GM21786 (cell line): ENCODE data around the gene TAX1BP1.
"Not testable (repeated sequence)": the region's sequence is repeated elsewhere in the genome, so short reads cannot be mapped to it uniquely, and the experiment has no call there.

Experiments used
- ATAC-seq: cut with Tn5 transposase; IDR thresholded peaks from one replicate; pipeline ENCODE4 v1.9.1; 2021; ENCODE audit not compliant: unreplicated experiment

Gene TAX1BP1

DNA sequence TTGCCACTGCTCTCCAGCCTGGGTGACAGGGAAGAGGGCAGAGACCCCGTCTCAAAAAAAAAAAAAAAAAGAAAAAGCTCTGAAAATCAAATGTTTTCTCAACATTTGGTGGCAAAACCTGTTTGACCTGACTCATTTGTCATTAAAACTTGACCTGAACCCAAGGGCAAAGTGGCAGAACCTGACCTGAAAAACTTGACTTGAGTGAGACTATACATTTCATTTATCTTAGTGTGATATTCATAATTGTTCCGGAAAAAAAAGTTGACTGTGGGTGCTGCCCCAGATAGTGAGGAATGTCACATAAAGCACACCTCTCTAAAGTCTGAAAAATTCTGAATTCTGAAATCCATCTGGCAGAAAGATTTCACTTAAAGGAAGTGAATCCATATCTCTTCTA is 2.3 kb upstream of the TAX1BP1 start:
- no peak for ATAC-seq

DNA sequence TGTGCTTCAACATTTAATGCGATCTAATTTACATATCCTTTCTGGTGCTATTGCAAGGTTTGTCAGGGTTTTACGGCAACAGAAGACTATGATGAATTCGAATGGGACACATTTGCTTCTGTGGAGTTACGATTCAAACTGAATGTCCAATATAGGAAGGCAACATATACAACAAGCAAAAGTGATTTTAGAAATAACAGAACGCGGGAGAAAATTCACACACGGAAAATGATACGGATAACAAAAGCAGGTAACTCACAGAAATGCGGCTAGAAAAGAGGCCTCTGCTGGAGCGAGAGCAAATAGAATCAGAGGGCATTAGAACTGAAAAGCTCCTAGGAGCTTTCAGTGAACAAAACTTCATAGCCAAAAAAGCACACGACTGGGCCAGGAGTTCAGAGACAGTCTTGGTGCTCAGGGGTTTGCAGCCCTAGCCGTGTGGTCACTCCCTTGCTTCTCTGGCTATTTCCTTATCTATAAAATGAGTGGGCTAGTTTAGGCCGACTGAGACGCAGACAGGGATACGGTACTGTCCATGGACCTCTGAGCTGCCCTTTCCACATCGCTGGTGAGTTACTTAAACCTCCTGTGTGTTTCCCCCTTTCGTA is 557 bp upstream of the TAX1BP1 start:
- ATAC-seq = peak; percentile 31

DNA sequence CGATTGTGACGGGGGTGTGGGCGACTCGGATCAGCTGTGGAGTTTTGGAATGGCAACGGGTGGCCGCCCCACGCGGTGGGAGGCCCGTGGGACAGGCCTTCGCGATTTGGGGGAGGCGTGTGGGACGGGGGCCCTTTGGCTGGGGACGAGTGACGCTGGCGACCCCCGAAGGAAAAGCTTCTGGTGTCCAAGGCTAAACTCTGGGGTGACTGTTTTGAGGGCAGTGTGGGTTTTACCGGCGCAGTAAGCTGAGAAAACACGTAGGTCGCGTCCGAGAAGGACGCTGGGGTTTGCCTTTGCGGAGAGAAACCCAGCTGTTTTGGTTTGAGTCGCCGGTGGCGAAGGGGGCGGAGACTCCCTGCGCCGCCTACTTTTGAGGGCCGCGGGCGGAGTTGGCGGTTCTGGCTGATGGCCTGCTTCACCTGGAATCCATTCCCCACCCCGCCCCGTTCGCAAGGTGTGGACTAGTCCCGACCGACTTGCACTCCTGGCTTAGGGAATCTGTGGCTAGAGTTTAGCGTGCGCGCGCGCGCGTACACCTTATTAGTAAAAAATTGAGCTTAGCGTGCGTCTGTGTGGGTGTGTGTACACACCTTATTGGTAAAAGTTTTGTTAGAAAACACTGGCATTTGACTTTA is 606 bp downstream of the TAX1BP1 start:
- ATAC-seq = peak; percentile 73

DNA sequence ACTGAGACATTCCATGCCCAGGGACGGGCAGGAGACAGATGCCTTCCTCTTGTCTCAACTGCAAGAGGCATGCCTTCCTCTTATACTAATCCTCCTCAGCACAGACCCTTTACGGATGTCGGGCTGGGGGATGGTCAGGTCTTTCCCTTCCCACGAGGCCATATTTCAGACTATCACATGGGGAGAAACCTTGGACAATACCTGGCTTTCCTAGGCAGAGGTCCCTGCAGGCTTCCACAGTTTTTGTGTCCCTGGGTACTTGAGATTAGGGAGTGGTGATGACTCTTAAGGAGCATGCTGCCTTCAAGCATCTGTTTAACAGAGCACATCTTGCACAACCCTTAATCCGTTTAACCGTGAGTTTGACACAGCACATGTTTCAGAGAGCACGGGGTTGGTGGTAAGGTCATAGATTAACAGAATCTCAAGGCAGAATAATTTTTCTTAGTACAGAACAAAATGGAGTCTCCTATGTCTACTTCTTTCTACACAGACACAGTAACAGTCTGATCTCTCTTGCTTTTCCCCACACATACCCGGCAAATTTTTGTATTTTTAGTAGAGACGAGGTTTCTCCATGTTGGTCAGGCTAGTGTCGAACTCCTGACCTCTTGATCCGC is 2.2 kb downstream of the TAX1BP1 start:
- ATAC-seq = not testable (repeated sequence)

DNA sequence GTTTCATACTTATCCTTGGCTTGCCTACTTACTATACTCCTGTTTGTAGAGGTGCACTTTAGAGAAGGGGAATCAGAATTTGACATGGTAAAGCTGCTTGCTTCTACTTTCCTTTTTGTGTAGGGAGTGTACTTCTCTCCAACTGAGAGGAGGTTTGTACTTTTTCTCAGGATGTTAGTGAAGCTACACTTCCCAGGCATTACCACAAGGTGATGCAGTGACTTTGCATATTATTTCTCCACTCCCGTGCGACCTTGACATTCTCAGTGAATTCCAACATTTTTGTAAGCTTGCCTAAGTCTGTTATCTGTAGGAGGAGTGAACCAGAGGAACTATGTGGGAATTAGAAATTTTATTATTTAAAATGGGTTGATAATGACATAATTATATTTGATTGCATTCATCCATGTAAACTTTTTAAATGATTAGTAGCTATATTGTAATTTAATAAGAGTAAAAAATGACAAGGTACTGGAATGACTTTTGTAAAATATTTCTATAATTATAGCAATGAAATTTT is 5.2 kb downstream of the TAX1BP1 start:
- ATAC-seq = no peak

DNA sequence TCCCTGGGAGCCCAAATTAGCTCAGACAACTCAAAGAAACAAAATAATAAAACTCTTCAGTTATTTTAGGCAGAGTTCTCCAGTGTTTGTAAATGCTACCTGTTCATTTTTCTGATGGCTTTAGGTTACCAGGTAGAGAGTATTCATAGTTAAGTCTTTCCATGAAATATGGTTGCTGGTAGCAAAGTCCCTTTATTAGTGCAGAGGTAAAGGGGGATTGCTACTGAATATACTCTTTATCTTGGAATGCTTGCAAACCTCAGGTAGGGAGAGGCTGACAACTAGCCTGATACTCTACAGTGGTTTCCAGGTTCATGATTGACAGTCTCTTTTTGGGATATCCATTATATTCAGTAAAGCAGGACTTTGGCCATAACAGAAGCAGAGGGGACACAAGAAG is 6.5 kb downstream of the TAX1BP1 start:
- no peak for ATAC-seq

DNA sequence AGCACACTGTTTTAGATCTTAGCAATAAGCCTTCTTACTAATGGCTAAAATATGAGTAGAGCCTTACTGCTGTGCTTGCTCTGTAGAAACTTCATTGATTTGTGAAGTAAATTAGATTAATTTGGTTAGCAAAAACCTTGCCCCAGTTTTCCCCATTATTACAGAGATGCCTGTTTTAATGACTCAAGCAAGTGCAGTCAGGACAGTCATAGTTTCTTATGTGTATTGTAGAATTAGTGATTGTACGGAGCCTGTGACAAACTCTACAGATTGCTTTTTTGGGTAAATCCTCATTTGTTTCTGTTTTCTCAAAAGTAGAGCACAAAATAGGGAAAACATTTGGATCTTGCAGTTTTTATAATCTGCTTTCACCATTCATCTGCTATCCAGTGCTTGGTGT is 7.0 kb downstream of the TAX1BP1 start:
- ATAC-seq = no peak

DNA sequence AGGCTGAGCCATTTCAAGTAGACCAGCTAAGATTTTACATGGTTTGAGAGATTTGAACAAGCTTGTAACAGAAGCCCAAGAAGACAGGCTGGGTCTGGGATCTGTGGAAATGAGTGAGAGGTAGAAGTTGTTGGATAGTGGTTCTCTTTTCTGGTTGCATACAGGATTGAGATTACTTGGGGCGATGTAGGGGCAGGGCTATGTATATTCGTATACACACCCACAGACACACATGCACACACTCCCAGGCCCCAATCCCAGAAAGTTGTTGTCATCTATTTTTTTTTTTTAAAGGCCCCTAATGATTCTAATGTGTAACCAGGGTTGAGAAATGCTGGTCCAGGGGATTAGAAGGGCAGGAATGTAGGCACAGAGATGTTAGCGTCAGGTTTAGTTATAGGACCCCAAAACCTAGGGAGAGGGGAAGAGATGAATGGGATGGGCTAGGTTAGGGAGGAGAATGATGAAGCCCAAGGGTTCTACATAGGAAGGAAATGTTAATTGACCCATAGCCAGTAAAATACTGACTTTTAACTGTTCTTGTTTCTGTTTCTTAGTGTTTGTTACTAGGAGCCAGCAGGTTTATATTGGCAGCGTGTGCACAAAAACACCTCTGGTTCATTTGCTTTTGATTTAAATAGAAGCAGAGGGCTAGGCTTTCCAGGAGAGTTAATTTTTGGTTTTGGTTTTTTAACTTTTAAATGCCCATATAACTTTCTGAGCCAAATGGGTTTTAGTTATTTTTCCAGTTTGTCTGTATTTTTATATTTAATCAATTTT is 7.8 kb downstream of the TAX1BP1 start:
- ATAC-seq = no peak

DNA sequence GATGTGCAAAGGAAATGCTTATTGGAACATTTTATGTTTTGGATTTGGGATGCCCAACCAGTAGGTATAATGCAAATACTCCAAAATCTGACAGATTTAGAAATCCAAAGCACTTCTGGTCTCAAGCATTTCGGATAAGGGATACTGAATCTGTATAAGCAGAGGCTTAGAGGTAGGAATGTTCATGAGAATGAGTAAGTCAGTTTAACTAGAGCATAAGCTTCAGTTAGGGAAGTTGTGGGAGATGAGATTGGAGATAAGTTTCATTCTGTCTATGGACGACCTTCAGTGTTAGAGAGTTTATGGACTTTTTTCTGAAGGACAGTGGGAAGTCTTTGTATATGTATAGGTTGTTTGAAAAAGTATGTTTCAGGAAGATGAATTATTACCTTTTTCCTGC is 10.4 kb downstream of the TAX1BP1 start:
- no peak for ATAC-seq

DNA sequence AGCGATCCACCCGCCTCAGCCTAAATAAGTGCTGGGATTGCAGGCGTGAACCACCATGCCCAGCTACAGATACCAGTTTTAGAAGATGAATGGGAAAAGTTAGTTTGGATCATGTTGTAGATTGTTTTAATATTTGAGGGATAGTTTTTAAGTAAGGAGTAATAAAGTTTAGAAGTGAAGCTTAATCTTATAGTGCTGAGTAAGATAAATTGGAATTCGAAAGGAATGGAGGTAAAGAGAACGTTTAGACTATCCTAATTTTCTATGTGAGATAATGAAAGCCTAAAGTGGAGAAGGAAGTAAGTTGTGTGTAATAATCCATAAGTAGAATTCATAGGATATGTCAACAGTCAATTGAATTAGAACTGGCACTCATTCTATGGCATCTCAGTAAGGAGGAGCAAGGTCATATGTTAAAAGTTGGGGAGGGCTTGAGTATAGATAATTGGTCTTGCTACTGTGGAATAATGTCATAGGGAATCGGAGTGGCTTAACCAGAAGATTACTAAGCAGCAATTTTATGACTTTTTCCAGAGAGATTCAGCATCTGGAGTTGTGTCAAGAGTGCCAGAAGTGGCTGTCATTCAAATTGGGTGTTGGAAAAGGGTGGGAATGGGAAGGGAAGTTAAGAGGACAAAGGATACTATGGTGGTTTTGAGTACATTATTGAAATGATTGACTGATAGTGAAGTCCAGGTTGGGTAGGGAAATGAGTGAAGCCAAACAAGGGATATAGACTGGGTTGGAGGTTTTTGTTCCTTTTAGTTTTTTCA is 12.1 kb downstream of the TAX1BP1 start:
- ATAC-seq = no peak

DNA sequence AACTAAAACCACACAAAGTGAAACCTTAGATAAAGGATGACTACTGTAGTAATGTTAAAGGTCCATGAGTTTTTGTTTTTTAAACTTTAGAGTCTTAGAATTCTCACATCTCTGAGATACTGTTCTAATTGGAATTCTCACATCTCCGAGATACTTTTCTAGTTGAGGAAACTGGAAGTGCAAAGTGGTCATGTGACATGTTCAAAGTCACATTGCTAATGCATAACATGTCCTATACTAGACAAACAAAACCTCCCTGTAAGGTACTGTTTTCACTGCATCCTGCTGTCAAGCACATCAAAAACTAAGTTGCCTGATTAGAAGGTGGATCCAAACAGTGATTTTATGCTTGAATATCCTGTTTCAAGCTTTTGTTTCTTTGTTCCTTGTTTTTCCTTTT is 13.9 kb downstream of the TAX1BP1 start:
- ATAC-seq = no peak

DNA sequence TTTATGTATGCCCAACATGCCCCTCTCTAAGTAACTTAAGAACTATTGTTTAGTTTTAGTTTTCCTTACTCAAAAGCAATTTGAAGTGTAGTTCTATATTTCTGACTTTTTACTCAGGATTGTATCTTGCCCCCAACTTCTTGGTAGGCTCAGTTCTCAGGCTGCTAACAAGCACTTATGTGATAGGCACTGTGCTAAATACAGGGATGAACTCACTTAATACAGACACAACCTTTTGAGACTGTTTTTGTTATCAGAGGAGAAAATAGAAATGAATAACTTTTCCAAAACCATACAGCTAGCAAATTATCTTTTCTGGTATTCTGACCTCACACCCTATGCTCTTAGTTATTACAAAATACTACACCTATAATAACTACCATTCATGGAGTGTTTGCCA is 16.3 kb downstream of the TAX1BP1 start:
- ATAC-seq = no peak

DNA sequence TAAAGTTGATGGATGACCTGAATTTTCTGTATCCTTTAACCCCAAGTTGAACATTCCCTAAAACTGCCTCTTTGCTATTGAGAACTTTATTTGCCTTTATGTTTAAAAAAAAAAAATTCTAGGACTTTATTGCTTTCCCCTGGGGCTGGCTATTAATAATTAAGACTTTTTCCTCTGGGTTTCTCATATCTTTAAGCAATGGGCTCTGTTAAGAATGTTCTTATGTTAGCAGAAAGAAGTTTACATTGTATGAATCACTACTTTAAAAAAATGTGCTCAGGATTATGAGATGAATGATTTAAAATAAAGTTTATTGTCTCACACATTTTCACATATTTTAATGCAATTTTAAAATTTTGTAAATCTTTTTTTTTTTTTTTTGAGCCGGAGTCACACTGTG is 19.5 kb downstream of the TAX1BP1 start:
- no peak for ATAC-seq

DNA sequence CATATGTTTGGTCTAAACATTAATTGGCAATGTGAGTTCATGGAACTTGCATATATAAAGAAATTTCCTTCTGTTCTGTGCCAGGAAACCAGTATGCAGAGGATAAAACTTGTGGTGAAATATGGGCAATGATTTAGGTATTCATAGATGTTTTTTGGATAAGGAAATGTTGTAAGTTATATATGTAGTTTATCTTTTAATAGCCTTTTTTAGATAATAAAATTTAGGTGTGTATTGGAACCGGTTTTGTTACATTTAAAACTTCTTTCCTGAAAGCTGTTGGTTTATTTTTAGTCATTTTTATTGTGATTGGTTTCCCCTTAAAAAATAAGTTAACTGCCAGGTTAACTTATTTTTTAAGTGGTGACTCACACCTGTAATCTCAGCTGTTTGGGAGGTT is 22.1 kb downstream of the TAX1BP1 start:
- ATAC-seq = no peak

DNA sequence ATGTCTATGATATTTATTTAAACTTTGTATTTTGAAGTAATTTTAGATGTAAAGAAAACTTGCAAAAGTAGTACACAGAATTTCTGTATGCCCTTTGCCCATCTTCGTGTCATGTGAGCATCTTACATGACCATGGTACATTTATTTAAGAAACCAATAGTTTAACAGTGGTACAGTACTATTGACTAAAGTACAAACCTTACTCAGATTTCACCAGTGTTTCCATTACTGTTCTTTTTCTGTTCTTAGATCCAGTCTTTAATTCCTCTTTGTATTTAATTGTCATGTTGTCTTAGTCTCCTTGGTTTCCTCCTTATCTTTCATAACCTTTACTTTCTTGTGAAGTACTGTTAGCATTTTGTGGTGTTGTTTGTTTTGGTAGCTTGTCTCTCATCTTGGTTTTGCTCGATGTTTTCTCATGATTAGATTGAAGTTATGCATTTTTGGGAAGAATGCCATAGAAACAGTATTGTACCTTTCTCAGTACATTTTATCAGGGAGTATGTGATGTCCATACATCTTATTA is 24.1 kb downstream of the TAX1BP1 start:
- no peak for ATAC-seq

DNA sequence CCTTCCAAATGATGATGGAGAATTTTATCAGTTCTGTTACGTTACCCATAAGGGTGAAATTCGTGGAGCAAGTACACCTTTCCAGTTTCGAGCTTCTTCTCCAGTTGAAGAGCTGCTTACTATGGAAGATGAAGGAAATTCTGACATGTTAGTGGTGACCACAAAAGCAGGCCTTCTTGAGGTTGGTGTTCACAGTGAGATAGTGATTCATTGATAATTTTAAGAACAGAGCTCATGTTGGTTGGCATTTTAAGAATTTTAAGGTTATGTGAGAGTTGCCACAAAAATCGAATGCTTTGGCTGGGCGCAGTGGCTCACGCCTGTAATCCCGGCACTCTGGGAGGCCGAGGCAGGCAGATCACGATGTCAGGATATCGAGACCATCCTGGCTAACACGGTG is 25.9 kb downstream of the TAX1BP1 start:
- no peak for ATAC-seq

DNA sequence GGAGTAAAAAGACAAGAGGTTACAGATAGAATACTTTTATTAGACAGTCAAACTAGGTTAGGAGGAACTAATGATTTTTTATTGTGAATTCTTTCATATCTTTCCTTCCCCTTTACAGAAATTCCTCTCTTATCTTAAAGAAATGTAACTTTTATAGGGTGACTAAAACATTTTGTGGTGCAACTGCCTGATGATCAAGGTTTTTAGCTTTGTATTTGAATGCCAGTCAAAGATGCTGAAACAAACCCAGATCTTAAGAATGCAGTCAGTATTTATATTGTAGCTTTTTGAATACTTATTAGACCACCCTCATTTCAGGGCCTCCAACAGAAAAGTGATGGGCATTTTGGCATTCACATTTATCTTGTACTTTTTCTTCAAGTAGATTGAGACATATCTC is 27.4 kb downstream of the TAX1BP1 start:
- ATAC-seq = no peak

DNA sequence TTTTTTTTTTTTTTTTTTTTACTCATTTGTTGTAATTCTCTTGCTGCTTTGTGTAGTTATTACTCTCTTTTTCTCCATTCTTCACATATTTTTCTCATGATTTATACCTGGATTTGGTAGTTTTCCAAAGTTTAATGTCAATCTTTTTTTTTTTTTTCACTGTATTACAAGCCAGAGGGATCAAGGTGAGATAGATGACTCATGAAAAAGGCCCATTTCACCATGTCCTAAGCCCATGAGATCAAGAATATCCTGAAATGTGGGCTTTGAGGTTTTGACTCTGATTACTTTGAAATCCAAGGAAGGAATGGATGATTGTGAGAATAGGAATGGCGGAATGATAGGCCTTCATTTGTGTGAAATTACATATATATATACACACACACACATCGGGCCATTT is 31.1 kb downstream of the TAX1BP1 start:
- no peak for ATAC-seq

DNA sequence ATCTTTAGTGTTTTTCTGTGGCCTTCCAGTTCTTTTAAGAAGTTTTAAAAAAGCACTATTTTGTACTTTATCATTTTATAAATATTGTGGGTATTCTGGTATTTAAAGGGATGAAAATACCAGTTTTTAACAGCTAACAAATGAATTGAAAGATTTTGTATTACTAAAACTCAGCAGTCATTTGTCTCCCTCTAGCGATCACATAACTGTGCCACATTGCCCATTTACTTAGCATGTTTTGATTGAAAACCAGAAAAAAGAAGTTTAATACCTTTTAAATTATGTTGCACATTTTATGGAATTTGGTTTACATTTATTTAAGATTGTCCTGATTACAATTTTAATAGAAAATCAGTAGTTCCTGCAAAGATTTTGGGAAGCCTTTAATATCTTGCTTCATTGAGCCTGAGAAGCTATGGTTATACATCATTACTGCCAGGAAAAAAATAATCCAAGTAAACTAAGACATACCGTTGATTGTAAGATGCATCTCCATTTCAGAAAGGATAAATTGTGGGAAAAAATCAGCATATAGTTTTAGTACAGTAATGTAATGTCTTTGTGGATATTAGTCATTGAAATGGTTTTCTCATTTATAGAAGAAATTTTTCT is 34.9 kb downstream of the TAX1BP1 start:
- ATAC-seq = no peak

DNA sequence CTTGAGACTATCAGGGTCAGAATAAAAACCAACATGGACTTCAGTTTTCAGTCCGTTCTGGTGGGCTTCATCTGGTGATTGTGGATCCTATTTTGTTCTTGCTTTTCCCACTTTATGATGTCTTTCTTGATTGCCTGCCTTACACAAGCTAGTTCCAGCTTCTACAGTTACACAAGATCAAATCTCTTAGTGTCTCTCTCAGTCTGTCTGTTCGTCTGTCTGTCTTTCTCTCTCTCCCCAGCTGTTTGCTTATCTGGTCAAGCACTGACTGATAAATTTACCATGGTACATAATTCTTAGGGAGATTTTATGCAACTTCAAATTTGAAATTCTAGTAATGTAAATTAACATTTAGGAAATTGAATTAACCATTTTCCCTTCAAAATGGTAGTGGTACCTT is 35.8 kb downstream of the TAX1BP1 start:
- ATAC-seq = no peak
